HT-29 (cell line): ENCODE data around the gene PCDHA10. TPM values are rescaled to one million over a fixed set of nuclear protein-coding genes. Genes with fewer than 3 reads are reported as not detected.

Source experiments
- DNase-seq: peaks from one replicate; pipeline ENCODE4 v3.0.0-alpha.2; 2015; ENCODE audit warnings: low spot score
- total RNA-seq: library from RNA; depleted of rRNA; stranded (reverse); fragments of >200 nt; shearing (Covaris generic); gene quantifications from 2 replicates; pipeline ENCODE4 v1.2.3, GENCODE V29; 2014; rRNA removed

Gene PCDHA10
- total RNA-seq, 1 experiment from 2014 or later, result 0.25 TPM

DNA sequence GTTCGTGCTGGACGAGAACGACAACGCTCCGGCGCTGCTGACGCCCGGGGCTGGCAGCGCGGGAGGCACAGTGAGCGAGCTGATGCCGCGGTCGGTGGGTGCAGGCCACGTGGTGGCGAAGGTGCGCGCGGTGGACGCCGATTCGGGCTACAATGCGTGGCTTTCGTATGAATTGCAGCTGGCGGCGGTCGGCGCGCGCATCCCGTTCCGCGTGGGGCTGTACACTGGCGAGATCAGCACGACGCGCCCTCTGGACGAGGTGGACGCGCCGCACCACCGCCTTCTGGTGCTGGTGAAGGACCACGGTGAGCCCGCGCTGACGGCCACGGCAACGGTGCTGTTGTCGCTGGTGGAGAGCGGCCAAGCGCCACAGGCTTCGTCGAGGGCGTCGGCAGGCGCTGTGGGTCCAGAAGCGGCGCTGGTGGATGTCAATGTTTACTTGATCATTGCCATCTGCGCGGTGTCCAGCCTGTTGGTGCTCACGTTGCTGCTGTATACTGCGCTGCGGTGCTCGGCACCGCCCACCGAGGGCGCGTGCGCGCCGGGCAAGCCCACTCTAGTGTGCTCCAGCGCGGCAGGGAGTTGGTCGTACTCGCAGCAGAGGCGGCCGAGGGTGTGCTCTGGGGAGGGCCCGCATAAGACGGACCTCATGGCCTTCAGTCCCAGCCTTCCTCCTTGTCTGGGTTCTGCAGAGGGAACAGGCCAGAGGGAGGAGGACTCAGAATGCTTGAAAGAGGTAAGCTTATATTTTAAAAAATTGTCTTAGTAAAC lies 28.4 kb downstream of the PCDHA10 start:
- no peak for DNase-seq

- DNase-seq, result no peak
Observed at GRCh38 chr5:140916325-140916724, 60.6 kb downstream of the PCDHA10 start.

Other genes with a start within 250 kb of the PCDHA10 start
- gene CD14, start 222.7 kb upstream of the PCDHA10 start, total RNA-seq, result 8.0 and 12.2 TPM in 2 replicates
- gene TMCO6, start 216.4 kb upstream of the PCDHA10 start, total RNA-seq, result 39.5 and 52.2 TPM in 2 replicates
- gene NDUFA2, start 208.3 kb upstream of the PCDHA10 start, total RNA-seq, result 112 and 134 TPM in 2 replicates
- gene IK, start 208.1 kb upstream of the PCDHA10 start, total RNA-seq, result 48.3 and 62.7 TPM in 2 replicates
- 39.1 and 45.8 TPM in 2 replicates for gene WDR55, start 191.0 kb upstream of the PCDHA10 start, total RNA-seq
- gene DND1, start 182.3 kb upstream of the PCDHA10 start, total RNA-seq, result 2.7 and 2.9 TPM in 2 replicates
- 70.2 and 70.8 TPM in 2 replicates for gene HARS1, start 164.5 kb upstream of the PCDHA10 start, total RNA-seq
- 20.4 and 24.0 TPM in 2 replicates for gene HARS2, start 164.4 kb upstream of the PCDHA10 start, total RNA-seq
- gene ZMAT2, start 155.4 kb upstream of the PCDHA10 start, total RNA-seq, result 26.8 and 29.3 TPM in 2 replicates
- not detected in 2 replicates for gene PCDHA1, start 69.8 kb upstream of the PCDHA10 start, total RNA-seq
- gene PCDHA2, start 61.0 kb upstream of the PCDHA10 start, total RNA-seq, result 0.05 TPM in 1 of 2 replicates, not detected in the other
- gene PCDHA3, start 54.8 kb upstream of the PCDHA10 start, total RNA-seq, result not detected in 2 replicates
- not detected in 2 replicates for gene PCDHA4, start 48.8 kb upstream of the PCDHA10 start, total RNA-seq
- not detected in 2 replicates for gene PCDHA5, start 34.3 kb upstream of the PCDHA10 start, total RNA-seq
- not detected in 2 replicates for gene PCDHA6, start 27.9 kb upstream of the PCDHA10 start, total RNA-seq
- not detected in 2 replicates for gene PCDHA7, start 21.6 kb upstream of the PCDHA10 start, total RNA-seq
- not detected in 2 replicates for gene PCDHA8, start 14.7 kb upstream of the PCDHA10 start, total RNA-seq
- gene PCDHA9, start 7.5 kb upstream of the PCDHA10 start, total RNA-seq, result not detected in 2 replicates
- not detected in 2 replicates for gene PCDHA11, start 13.1 kb downstream of the PCDHA10 start, total RNA-seq
- 0.13 TPM in 1 of 2 replicates, not detected in the other for gene PCDHA12, start 19.4 kb downstream of the PCDHA10 start, total RNA-seq
- gene PCDHA13, start 26.2 kb downstream of the PCDHA10 start, total RNA-seq, result not detected in 2 replicates
- gene PCDHAC1, start 70.4 kb downstream of the PCDHA10 start, total RNA-seq, result not detected in 2 replicates
- 0.03 and 0.10 TPM in 2 replicates for gene PCDHAC2, start 110.6 kb downstream of the PCDHA10 start, total RNA-seq
- gene PCDHB1, start 195.5 kb downstream of the PCDHA10 start, total RNA-seq, result not detected in 2 replicates
- gene PCDHB2, start 238.7 kb downstream of the PCDHA10 start, total RNA-seq, result 0.13 TPM in 1 of 2 replicates, not detected in the other
- gene PCDHB3, start 244.6 kb downstream of the PCDHA10 start, total RNA-seq, result 0.03 TPM in 1 of 2 replicates, not detected in the other